Omental fat pad (tissue), 4 donors: ENCODE results near the gene KCNQ5. TPM values are rescaled to one million over a fixed set of nuclear protein-coding genes. Genes with fewer than 3 reads are reported as not detected.

ENCODE experiments used
- ATAC-seq: fragments of 150-250 bp; one replicate; pipeline ENCODE4 v1.9.1; 2016; ENCODE audit warnings: mild to moderate bottlenecking, moderate library complexity; ENCODE audit not compliant: low FRiP score
- DNase-seq: peaks from one replicate; pipeline ENCODE4 v3.0.0-alpha.2; 2019; ENCODE audit warnings: low spot score
- CTCF ChIP-seq, 3 donors: fragments of 450-650 bp; IDR thresholded peaks; one replicate each; pipeline ENCODE4 v1.5.1; 2016 to 2017; ENCODE audit warnings: antibody characterized with exemption in 3 of 3, mild to moderate bottlenecking in 3 of 3, moderate library complexity in 2 of 3
- total RNA-seq, 4 donors: library from RNA; depleted of rRNA; stranded (reverse); fragments of >200 nt; gene quantifications; one replicate each; pipeline ENCODE4 v1.1.0, GENCODE V29; 2016

The KCNQ5 gene
- total RNA-seq, 4 donors from 2014 or later: 0.16 to 0.24 TPM; not detected in 2

- no peak for ATAC-seq
- DNase-seq: no peak
- no peak for TF ChIP-seq CTCF (IDR thresholded peaks at IDR 0.05)
Measured at GRCh38 chr6:72984981-72985665, 363.3 kb downstream of the KCNQ5 start.

- no peak for TF ChIP-seq CTCF (IDR thresholded peaks at IDR 0.05)
- DNase-seq (no peak), ATAC-seq (no peak)
Measured at GRCh38 chr6:72987301-72987700, 365.4 kb downstream of the KCNQ5 start.

GRCh38 chr6:72999995-73000394 is 378.1 kb downstream of the KCNQ5 start:
- no peak for TF ChIP-seq CTCF (IDR thresholded peaks at IDR 0.05)
- DNase-seq: no peak
- ATAC-seq: no peak

- no peak for DNase-seq
- TF ChIP-seq CTCF (IDR thresholded peaks at IDR 0.05): no peak
- ATAC-seq: no peak
Measured at GRCh38 chr6:73000460-73000859, 378.6 kb downstream of the KCNQ5 start.

- no peak for TF ChIP-seq CTCF (IDR thresholded peaks at IDR 0.05)
- ATAC-seq (no peak), DNase-seq (no peak)
Measured at GRCh38 chr6:73002588-73002987, 380.7 kb downstream of the KCNQ5 start.

- ATAC-seq: no peak
- DNase-seq: no peak
Measured at GRCh38 chr6:73003302-73003701, 381.4 kb downstream of the KCNQ5 start.

More at GRCh38 chr6:73003302-73003701, 381.4 kb downstream of the KCNQ5 start:
- no peak for TF ChIP-seq CTCF (IDR thresholded peaks at IDR 0.05)
